ENCODE data around the gene SCML1. TPM values are rescaled to one million over a fixed set of nuclear protein-coding genes. Genes with fewer than 3 reads are reported as not detected.

The SCML1 gene
- total RNA-seq, 1 donor from 2014 or later = 8.2 TPM

DNA sequence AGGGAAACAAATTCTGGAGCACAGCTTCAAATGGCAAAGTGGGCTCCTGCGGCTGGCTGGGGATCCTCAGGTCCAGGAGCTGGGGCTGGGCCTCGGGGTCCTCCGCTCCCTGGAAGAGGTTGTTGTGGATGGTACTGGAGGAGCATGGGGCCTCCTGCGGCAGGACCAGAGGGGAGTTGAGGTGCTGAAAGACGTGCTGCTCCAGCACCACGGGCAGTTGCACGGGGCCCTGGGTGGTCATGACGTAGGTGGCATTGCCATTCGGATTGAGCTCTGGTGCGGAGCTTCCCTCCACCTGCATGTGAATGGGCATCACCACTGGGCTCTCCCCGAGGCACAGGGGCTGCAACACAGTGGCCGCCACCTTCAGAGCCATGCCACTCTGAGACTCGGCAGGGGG is 64.1 kb downstream of the SCML1 start:
- Mint-ChIP-seq H3K36me3 (ENCODE audit: unreplicated experiment) (no peaks in the 10 kb centered on the region), H3K4me1 (ENCODE audit: unreplicated experiment) (no peaks in the 10 kb centered on the region), H3K27me3 (ENCODE audit: unreplicated experiment) (no peaks in the 10 kb centered on the region), H3K27ac (ENCODE audit: unreplicated experiment) (no peak overlapping the region), H3K9me3 (ENCODE audit: unreplicated experiment) (no peaks in the 10 kb centered on the region), H3K4me3 (ENCODE audit: unreplicated experiment) (no peak overlapping the region)
- TF ChIP-seq, protein P1, sequence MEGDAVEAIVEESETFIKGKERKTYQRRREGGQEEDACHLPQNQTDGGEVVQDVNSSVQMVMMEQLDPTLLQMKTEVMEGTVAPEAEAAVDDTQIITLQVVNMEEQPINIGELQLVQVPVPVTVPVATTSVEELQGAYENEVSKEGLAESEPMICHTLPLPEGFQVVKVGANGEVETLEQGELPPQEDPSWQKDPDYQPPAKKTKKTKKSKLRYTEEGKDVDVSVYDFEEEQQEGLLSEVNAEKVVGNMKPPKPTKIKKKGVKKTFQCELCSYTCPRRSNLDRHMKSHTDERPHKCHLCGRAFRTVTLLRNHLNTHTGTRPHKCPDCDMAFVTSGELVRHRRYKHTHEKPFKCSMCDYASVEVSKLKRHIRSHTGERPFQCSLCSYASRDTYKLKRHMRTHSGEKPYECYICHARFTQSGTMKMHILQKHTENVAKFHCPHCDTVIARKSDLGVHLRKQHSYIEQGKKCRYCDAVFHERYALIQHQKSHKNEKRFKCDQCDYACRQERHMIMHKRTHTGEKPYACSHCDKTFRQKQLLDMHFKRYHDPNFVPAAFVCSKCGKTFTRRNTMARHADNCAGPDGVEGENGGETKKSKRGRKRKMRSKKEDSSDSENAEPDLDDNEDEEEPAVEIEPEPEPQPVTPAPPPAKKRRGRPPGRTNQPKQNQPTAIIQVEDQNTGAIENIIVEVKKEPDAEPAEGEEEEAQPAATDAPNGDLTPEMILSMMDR (IDR thresholded peaks at IDR 0.05) = no peak
- DNase-seq (ENCODE audit: extremely low spot score, unreplicated experiment) = no peak

DNA sequence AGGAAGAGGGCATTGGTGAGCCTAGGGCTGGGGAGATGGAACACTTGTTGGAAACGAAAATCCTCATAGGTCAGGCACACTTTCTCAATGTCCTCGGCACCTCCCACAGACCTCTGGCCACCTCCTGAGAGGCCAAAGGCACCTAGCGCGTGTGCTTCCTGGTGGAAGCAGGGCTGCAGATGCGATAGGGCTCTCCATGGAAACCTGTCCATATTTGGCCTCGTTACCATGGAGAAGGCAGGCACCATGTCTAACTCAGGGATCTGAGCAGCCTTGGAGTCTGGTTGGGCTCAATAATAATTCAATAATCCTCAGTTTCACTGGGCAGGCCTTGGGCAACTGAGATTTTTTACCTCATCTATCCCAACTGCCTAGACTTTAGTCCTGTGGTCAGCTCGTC is 65.5 kb downstream of the SCML1 start:
- Mint-ChIP-seq H3K4me3 (ENCODE audit: unreplicated experiment) (no peak overlapping the region), H3K27me3 (ENCODE audit: unreplicated experiment) (no peaks in the 10 kb centered on the region), H3K9me3 (ENCODE audit: unreplicated experiment) (no peaks in the 10 kb centered on the region), H3K36me3 (ENCODE audit: unreplicated experiment) (no peaks in the 10 kb centered on the region), H3K4me1 (ENCODE audit: unreplicated experiment) (no peaks in the 10 kb centered on the region), H3K27ac (ENCODE audit: unreplicated experiment) (no peak overlapping the region)
- DNase-seq (ENCODE audit: extremely low spot score, unreplicated experiment) = no peak
- TF ChIP-seq, protein P1 (IDR thresholded peaks at IDR 0.05) = no peak

DNA sequence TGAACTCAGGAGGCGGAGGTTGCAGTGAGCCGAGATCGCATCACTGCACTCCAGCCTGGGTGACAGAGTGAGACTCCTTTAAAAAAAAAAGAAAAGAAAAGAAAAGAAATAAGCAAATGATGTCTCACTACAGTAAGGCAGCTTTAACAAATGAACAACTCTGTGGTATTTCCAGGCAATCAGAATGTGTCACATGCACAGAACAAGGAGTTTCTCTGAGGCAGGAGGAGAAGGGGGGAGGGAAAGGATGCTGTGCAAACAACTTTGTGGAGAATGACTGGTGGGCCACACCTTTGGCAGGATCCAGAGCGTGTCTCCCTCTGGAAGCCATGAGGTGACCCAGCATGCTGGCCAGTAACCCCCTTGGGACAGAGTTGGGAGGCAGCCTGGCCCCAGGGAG is 66.2 kb downstream of the SCML1 start:
- H3K4me1 Mint-ChIP-seq (ENCODE audit: unreplicated experiment) = no peaks in the 10 kb centered on the region
- TF ChIP-seq, protein P1 (IDR thresholded peaks at IDR 0.05) = no peak
- no peaks in the 10 kb centered on the region for H3K27me3 Mint-ChIP-seq (ENCODE audit: unreplicated experiment)
- H3K36me3 Mint-ChIP-seq (ENCODE audit: unreplicated experiment) = no peaks in the 10 kb centered on the region
- H3K27ac Mint-ChIP-seq (ENCODE audit: unreplicated experiment) = no peak overlapping the region
- DNase-seq (ENCODE audit: extremely low spot score, unreplicated experiment) = no peak
- no peak overlapping the region for H3K4me3 Mint-ChIP-seq (ENCODE audit: unreplicated experiment)
- H3K9me3 Mint-ChIP-seq (ENCODE audit: unreplicated experiment) = no peaks in the 10 kb centered on the region

Other genes starting within 250 kb of the SCML1 start
- gene RAI2, start 123.8 kb downstream of the SCML1 start, total RNA-seq = 0.27 and 0.34 TPM in 2 replicates

Measured in osteocyte (in vitro differentiated cells).